Ammon's horn (tissue), 1 donor: ENCODE results near the gene KBTBD6.
"Not testable (repeated sequence)": the region's sequence is repeated elsewhere in the genome, so short reads cannot be mapped to it uniquely, and the experiment has no call there.

ENCODE experiments used
- DNase-seq: peaks from one replicate; pipeline ENCODE4 v3.0.0-alpha.2; 2016; ENCODE audit warnings: low spot score

KBTBD6 gene

DNA sequence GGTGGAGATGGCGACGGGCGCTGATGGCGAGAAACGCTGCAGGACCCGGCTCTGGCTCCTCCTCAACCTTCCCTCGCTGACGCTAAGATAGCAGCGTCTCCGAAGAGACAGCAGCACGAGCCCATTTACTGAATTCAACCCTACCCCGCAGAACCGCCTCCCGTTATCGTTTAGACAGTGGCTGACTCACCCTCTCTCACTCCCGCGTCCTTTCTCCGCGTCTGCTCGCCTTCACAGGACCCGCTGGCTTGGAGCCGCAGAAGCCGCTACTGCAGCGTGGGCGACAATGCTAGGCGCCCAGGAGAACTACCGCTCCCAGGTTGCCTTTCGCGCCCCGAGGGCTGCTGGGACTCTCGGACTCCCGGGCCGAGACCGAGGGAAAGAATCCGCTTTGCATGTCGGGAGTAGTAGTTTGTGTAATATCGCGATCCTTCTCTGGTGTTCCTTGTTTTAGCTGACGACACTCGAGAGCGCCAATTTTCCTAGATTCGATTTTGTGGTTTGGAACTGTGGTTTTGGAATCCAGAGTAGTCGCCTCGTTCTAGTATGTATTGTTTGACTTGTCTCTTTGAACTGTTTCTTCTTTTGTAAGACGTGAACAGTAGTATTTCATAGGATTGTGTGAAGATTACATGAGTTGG lies at the start of gene KBTBD6:
Gene KBTBD6 (minus strand): TSS at position 291 of the 641 bp plus-strand sequence. CDS start 291 bp downstream, outside the sequence.
- DNase-seq: peak; percentile 98

- no peak for DNase-seq
These were observed 49.6 kb upstream of the KBTBD6 start for GRCh38 chr13:41182231-41182630.

- no peak for DNase-seq
These were observed 47.1 kb upstream of the KBTBD6 start for GRCh38 chr13:41179593-41180250.

- no peak for DNase-seq
These were observed 45.4 kb upstream of the KBTBD6 start for GRCh38 chr13:41178040-41178439.

DNA sequence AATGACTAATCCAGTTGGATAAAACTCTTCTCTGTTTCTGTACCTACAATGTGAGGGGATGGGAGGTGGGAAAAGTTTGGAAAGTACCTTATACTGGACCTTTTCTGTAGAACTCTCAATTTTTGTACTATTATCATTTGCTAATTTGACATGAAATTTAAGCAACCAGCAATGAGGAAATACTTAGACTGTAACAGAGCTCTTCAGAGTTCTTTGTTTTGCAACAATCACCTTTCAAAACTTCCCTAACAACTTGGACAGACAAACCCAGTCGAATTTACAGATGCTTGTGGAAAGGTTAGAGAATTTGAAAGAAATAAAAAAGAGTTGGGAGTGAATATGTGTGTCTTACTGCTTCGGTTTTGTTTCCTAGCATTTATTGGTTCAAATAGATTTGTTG lies 45.0 kb upstream of the KBTBD6 start:
- DNase-seq: no peak

DNA sequence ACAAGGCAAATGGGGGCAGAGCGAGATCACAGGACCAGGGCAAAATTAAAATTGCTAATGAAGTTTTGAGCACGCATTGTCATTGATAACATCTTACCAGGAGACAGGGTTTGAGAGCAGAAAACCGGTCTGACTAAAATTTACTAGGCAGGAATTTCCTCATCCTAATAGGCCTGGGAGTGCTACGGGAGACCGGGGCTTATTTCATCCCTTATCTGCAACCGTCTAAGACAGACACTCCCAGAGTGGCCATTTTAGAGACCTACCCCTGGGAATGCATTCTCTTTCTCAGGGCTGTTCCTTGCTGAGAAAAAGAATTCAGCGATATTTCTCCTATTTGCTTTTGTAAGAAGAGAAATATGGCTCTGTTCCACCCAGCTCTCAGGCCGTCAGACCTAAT lies 43.0 kb upstream of the KBTBD6 start:
- DNase-seq: not testable (repeated sequence)

- DNase-seq: no peak
These were observed 29.5 kb upstream of the KBTBD6 start for GRCh38 chr13:41162151-41162550.

DNA sequence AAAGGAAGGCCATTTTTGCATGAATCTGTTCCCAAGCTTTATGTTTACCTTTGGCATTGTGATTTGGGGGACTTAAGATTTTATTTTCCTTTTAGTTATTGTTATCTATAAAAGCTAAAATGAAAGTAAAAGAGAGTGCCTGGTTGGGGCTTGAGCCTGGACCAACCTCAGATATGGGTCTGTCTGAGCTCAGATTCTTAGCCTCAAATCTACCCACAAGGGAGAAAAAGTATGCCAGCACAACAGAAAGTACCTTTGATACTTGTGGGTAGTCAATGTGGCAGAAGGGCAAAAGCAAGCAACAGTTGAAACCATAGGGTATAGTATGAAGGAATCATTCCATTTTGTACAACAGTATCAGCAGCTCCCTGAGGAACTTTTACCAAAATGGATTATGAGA lies 26.6 kb upstream of the KBTBD6 start:
- DNase-seq: no peak

- no peak for DNase-seq
These were observed 24.6 kb upstream of the KBTBD6 start for GRCh38 chr13:41157048-41157717.

- no peak for DNase-seq
These were observed 24.0 kb upstream of the KBTBD6 start for GRCh38 chr13:41156620-41157019.

DNA sequence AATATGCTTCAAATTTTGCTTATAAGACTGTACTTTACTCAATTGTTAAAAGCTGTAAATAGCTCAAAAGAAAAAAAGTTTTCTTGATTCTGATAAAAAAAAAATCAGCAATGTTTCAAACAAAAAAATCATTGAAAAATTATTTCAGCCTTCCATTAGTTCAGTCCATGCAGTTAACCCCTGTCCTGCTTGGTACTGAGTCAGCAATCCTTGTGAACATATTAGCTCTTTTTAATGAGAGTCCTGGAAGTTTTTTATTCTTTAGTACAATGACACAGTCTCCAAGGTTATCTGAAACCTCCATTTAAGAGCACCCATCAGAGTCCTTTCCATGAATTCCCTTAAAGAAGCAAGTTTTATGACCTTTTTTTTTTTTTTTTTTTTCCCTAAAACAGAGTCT lies 21.4 kb upstream of the KBTBD6 start:
- DNase-seq: no peak

DNA sequence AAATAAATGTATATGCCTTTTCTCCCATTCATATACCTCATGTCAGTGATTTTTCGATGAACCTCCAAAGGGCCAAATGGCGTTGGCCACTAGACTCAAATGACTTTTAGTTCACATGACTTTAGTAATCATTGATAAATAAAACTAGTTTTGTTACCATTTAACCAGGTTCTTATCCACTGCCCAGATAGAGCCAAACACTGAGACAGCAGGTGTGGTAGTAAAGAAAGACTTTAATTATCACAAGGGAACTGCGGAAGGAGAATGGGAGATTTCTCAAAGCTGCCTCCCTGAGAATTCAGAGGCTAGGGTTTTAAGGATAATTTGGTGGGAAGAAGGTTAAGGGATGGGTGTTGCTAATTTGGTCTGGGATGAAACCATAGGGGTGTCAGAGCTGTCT lies 19.4 kb upstream of the KBTBD6 start:
- DNase-seq: no peak

DNA sequence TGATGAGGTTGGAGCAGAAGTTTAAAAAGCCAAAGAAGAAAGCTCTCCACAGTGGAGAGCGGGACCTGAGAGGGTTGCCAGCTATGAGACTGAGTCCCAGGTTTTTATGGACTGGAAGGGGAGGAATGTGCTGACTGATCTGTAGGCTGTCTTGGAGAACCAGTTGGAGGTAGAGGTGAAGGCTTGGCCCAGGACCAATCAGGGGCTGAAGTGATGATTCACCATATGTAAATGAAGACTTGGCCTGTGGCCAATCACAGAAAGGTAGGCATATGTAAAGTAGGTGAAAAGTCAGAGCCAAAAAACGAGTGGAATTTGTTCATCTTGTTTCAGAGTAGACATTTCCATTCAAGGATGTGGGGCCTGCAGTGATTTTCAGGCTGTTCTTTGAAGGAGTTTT lies 17.5 kb upstream of the KBTBD6 start:
- no peak for DNase-seq

- DNase-seq: no peak
These were observed 16.0 kb upstream of the KBTBD6 start for GRCh38 chr13:41148419-41149283.

- no peak for DNase-seq
These were observed 12.7 kb upstream of the KBTBD6 start for GRCh38 chr13:41145136-41145908.

DNA sequence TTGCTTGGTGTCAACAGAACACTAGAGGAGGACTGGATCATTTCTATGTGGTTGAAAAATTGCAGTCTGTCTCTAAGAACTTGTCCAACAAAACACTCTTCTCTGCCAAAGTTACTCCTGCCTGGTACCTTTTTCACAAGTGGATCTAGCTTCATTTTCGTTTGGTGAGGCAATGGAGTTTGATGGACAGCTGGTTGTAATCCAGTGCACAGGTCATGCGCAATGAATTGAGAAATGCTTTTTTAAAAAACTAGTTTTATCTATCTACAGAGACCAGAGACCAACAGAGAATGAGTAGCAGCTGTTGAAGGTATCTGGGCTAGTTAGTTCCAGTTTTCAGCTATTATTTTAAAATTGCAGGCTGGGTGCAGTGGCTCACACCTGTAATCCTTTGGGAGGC lies 12.0 kb upstream of the KBTBD6 start:
- no peak for DNase-seq

DNA sequence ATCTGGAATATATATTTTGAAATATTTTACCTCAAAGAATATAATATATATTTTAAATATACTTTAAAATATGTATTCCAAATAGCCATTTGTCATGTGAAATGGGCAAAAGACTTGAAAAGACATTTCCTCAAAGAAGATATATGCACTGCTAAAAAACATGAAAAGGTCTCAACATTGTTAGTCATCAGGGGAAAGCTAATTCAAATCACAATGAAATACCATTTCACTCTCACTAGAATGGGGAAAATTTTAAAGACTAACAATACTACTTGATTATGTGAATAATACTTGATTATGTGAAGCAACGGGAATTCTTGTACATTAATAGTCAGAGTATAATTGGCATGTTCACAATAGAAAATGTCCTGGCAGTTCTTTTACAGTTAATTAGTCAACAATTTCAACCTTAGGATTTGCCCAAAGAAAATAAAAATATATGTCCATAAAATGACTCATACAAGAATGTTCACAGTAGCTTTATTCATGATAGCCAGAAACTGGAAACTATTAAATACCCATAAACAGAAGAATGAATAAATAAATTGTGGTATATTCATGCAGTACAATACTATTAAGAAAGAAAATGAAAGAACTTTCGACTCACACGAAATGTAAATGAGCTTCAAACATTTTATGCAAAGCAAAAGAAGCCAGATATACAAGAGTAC lies 6.8 kb upstream of the KBTBD6 start:
- no peak for DNase-seq

DNA sequence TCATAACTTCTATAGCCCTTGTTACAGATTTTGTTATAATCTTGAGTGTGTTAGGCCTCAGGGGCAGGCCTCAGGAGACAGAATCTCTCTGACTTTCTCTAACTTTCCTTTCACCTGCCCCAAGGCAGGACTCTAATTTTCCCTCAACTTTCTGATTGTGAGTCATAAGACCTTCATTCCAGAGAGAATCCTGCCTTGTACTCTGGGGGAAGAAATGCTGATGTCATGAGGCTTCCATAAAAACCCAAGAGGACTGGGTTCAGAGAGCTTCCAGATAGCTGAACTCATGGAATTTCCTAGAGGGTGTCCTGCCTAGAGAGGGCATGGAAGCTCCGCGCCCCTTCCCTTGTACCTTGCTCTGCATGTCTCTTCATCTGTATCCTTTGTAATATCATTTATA lies 5.3 kb upstream of the KBTBD6 start:
- DNase-seq: no peak

DNA sequence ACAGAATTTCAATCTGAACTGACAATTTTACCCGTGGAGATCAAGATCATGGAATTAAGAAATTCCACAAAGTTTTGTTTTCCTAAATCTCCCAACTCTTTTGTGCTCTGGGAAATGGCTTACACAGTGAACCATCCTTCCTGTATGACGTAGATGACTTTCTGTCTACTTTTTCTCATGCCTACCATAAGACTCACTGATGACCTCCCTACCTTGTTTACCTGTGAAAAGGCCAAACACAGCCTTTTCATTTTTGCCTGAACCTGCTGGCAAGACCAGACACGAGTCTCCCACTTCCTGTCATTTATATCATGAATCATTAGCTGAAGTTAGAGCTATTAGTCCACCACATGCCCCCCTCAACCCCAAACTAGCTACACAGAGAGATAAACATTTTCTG lies 4.6 kb upstream of the KBTBD6 start:
- DNase-seq: no peak

DNA sequence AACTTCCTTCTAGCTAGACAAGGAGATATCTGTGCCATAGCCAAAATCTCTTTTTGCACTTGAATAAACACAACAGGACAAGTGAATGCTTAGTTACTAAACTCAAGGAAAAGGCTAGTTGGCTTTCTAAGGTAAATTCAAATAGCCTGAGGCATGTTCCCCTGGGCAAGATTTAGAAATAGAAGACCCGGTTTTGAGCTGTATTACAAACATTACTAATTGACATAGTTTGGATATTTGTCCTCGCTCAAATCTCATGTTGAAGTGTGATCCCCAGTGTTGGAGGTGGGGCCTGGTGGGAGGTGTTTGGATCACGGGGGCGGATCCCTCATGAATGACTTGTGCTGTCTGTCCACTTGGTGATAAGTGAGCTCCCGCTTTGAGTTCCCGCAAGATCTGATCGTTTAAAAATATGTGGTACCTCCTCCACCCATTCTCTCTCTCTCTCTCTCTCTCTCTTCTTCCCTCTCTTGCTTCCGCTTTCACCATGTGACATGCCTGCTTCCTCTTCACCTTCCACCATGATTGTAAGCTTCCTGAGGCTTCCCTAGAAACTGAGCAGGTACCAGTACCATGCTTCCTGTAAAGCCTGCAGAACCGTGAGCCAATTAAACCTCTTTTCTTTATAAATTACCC lies 3.9 kb upstream of the KBTBD6 start:
- DNase-seq: no peak

GRCh38 chr13:41133951-41134350 lies 1.3 kb upstream of the KBTBD6 start:
- no peak for DNase-seq
